Choroid plexus epithelial cell (primary cell): Measurements from ENCODE around the gene TBC1D1.

ENCODE experiments used
- DNase-seq: peaks from one replicate; pipeline ENCODE4 v3.0.0-alpha.2; 2010; ENCODE audit warnings: low read depth
- H3K4me3 ChIP-seq: 2 replicates; pipeline ENCODE4 v1.5.1; 2011; ENCODE audit warnings: low read depth, mild to moderate bottlenecking, control low read depth, low read length, moderate library complexity
- CTCF ChIP-seq: conservative IDR thresholded peaks from 2 replicates; pipeline ENCODE4 v1.5.1; 2011; ENCODE audit warnings: low read depth, mild to moderate bottlenecking, control low read depth, inconsistent platforms, low read length, moderate library complexity

The TBC1D1 gene

GRCh38 chr4:38077791-38078489 lies 187.1 kb downstream of the TBC1D1 start:
- DNase-seq, result no peak
- TF ChIP-seq CTCF, result no peak
- H3K4me3 ChIP-seq, result no peak overlapping the region

DNA sequence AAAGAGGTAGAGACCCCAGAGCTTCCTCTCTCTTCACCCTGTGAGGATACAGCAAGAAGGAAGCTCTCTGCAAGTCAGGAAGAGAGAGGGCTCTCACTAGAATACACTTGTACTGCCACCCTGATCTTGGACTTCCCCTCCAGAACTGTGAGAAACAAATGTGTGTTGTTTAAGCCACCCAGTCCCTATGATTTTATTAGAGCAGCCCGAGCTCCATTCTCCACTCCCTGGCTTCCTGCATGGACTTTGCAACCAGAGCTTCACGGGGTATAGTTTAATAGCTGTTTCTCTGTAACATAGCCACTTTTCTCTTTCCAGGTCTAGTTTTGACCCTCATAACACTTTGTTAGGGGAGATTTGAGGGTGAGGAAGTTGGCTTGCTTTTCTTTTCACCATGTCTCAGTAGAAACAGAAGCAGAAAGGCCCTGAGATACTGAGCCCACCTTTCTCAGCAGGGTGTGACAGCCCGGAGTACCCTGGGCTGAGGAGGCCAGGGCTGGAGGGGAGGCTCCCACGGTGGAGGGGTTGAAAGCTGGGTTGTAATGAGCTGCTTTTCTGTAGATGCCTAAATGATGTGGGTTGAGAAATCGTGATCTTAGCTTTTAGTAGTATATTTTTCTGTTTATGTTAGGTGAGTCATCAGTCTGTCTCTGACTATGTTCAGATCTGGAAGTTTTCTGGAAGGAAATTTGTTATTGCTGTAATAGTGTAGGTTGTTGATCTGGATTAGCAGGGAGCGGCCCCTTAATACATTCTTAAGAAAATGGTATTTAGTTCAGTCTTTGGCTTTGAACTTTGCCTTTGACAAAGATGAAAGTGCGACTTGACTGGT lies 187.9 kb downstream of the TBC1D1 start:
- no peak for TF ChIP-seq CTCF
- peak; percentile 94 for DNase-seq
- H3K4me3 ChIP-seq, result no peak overlapping the region

DNA sequence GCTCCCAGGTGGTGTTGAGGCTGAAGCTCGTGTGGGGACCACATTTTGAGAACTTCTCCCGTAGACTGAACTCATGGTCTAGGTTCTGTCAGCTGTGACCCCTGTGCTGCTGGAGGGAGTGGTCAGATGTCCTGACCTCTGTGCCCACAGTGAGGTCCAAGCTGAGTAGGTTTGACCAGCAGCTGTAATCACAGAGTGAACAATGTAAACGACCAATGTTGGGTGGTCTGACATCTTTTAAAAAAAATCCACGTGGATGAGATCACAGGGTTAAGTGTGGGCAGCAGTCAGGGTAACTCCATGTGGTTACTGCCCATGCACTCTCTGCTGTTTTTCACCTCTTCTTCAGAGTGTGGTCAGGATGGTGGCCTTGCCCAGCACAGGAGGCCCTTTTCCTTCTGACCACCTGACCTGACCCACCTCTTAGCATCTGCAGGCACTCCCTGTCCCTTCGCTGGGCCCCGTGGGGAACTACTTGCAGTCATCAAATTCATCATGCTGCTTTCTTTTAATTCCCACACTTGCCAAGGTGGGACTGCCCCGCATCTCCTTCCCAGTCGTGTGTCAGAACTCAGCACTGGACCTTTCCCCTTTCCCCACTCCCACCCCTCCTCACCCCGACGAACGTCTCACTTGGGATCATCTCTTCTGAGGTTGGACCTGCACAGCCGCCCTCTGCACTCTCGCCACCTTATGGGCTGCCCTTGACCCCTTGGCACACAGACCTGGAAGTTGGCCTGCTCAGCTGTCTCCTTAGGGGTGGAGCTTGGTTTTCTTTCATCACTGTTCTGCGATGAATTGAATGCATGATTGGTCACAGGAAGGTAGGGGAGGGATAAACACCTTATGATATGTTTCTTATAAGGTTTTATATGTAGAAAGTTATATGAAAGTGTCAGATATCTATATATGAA lies 189.4 kb downstream of the TBC1D1 start:
- no peak overlapping the region for H3K4me3 ChIP-seq
- DNase-seq, result no peak
- no peak for TF ChIP-seq CTCF

GRCh38 chr4:38082021-38082420 lies 191.1 kb downstream of the TBC1D1 start:
- H3K4me3 ChIP-seq, result no peak overlapping the region
- no peak for DNase-seq
- no peak for TF ChIP-seq CTCF

- H3K4me3 ChIP-seq, result no peak overlapping the region
- DNase-seq, result peak; percentile 67
- TF ChIP-seq CTCF, result no peak
Measured at GRCh38 chr4:38082424-38083385, 191.8 kb downstream of the TBC1D1 start.
